Activated naive CD4-positive, alpha-beta T cell treated with anti-CD3 and anti-CD28 coated beads, Interleukin-2, amount 50 U/mL, for 72 hours (primary cell): ENCODE measurements around the gene KCNJ16. TPM values are rescaled to one million over a fixed set of nuclear protein-coding genes. Genes with fewer than 3 reads are reported as not detected.

ENCODE experiments used
- ATAC-seq, 2 donors: fragments of 150-1000 bp; cut with Tn5 transposase; 2 replicates each; pipeline ENCODE4 v1.10.0; 2021; ENCODE audit warnings: mild to moderate bottlenecking in 2 of 2, moderate library complexity in 2 of 2
- DNase-seq, 2 donors: peaks; one replicate each; pipeline ENCODE4 v3.0.0; 2021 to 2022; ENCODE audit warnings: low spot score in 2 of 2
- H3K27ac Mint-ChIP-seq, 2 donors: one replicate each; pipeline ENCODE4 v1.8.0; 2022; ENCODE audit warnings: mild to moderate bottlenecking in 2 of 2, mixed read lengths in 2 of 2
- H3K36me3 Mint-ChIP-seq, 2 donors: one replicate each; pipeline ENCODE4 v1.8.0; 2022; ENCODE audit warnings: mixed read lengths in 2 of 2
- H3K9me3 Mint-ChIP-seq, 2 donors: one replicate each; pipeline ENCODE4 v1.8.0; 2022; ENCODE audit warnings: mixed read lengths in 2 of 2
- total RNA-seq, 2 donors: library from RNA; stranded (reverse); gene quantifications; one replicate each; pipeline ENCODE4 v1.2.3, GENCODE V29; 2022

KCNJ16 gene
- total RNA-seq, 2 donors from 2014 or later: not detected

- H3K9me3 Mint-ChIP-seq: peaks cover 0 to 3% of the 10 kb centered on the region in 2 donors
- no peak overlapping the region for H3K27ac Mint-ChIP-seq
- ATAC-seq (no peak), DNase-seq (no peak)
- no peaks in the 10 kb centered on the region for H3K36me3 Mint-ChIP-seq
These were observed 21.5 kb upstream of the KCNJ16 start for GRCh38 chr17:70053241-70054234.

DNA sequence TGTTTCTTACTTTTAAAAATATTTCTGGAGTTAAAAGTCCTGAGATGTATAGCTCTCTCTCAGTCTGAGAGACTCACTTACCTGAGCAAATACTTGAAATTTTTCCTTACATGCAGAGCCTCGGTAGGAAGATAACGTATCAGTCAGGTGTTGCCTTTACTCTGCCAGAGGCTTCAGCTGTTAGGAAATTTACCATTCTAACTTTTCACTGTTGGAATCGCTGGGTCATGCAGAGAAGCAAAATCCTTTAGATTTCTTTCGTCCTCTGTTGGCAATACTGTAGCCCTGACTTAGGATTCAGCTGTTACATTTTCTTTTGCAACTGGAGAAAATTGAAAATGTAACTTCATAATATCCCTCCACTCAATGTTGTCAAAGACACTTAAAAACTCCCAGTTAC is 20.0 kb upstream of the KCNJ16 start:
- DNase-seq (no peak), ATAC-seq (no peak)
- Mint-ChIP-seq H3K27ac (no peak overlapping the region), H3K36me3 (no peaks in the 10 kb centered on the region), H3K9me3 (peaks cover 0 to 3% of the 10 kb centered on the region in 2 donors)

DNA sequence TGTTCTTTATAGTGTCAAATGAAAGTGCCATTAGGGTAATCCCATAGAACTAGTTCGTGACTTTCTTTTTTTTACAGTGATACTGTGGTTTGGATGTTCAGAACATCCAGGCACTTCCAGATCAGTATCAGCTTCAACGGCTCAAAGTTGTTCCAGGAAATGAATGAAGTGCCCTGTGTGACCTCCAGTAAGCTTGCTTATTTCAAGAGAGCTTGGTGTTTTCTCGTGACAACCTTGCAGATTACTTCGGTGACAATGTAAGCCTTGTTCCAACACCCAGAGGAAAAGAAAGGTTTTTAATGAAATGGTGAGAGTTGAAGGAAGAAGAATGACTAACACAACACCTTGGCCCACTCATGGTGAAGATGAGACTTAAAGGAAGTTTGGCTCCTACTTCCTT is 16.0 kb upstream of the KCNJ16 start:
- Mint-ChIP-seq H3K9me3 (no peaks in the 10 kb centered on the region), H3K27ac (no peak overlapping the region), H3K36me3 (no peaks in the 10 kb centered on the region)
- ATAC-seq (no peak), DNase-seq (no peak)

GRCh38 chr17:70059649-70060048 is 15.4 kb upstream of the KCNJ16 start:
- no peak for DNase-seq
- H3K36me3 Mint-ChIP-seq: no peaks in the 10 kb centered on the region
- no peaks in the 10 kb centered on the region for H3K9me3 Mint-ChIP-seq
- H3K27ac Mint-ChIP-seq: no peak overlapping the region
- no peak for ATAC-seq

- no peak for ATAC-seq
- H3K9me3 Mint-ChIP-seq: no peaks in the 10 kb centered on the region
- no peak for DNase-seq
- no peak overlapping the region for H3K27ac Mint-ChIP-seq
- no peaks in the 10 kb centered on the region for H3K36me3 Mint-ChIP-seq
These were observed 14.6 kb upstream of the KCNJ16 start for GRCh38 chr17:70060415-70060814.

DNA sequence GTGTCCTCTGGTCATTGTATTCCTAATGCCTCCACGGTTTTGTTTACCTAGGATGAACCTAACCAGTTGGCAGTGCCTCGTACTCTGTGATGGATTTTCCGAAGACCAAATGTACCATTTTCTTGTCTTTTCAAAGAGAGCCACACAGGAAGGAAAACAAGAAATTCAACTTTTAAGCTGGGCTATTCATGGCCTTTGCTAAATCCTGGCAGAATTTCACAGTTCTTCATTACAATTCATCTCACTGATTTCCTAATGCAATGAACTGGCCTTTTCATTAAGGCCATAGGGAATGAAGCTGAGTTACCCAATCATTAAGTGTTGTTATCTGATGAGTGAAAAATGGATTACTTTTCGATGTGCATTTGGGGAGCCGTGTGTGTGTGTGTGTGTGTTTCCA is 7.9 kb upstream of the KCNJ16 start:
- H3K9me3 Mint-ChIP-seq: no peaks in the 10 kb centered on the region

DNA sequence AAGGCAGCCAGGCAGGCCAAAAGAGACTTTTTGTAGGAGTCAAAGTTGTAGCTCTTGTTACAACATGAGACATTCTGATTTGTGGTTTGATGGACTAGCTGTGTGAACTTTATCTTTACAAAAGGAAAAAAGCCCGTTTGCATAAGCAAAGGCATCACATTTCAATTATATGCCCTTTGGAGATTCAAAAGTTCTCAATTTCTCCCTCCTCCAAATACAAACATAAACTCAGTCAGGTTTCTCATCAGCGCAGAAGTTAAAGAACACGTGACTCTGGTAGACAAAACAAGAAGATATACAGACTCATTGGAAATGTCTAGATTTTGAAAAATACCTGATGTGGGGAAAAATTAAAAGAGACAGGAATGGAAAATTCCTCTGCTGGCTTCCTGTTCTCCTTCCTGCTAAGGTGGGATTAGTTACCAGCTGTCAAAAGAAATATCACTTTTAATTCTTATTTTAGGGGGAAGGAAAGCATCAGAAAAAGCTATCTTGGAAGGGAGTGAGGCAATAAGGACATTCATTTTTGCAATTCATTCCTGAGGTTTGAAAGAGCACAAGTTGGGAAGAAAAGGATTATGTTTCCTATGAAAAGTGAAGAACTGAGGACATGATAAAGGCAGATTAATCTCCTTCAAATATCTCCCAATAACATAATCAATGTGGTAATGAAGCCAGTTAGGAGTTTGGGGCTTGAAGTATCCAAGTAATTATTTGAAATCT is 4.6 kb upstream of the KCNJ16 start:
- no peak for ATAC-seq

More for the DNA sequence above, 7.9 kb upstream of the KCNJ16 start:
- ATAC-seq (no peak), DNase-seq (no peak)
- no peak overlapping the region for H3K27ac Mint-ChIP-seq
- no peaks in the 10 kb centered on the region for H3K36me3 Mint-ChIP-seq

GRCh38 chr17:70071127-70071526 is 3.9 kb upstream of the KCNJ16 start:
- no peak for ATAC-seq
- DNase-seq: no peak
- Mint-ChIP-seq H3K36me3 (no peaks in the 10 kb centered on the region), H3K9me3 (peaks cover 0 to 4% of the 10 kb centered on the region in 2 donors), H3K27ac (no peak overlapping the region)

More for the DNA sequence above, 4.6 kb upstream of the KCNJ16 start:
- H3K36me3 Mint-ChIP-seq: no peaks in the 10 kb centered on the region
- no peak for DNase-seq
- no peak overlapping the region for H3K27ac Mint-ChIP-seq
- H3K9me3 Mint-ChIP-seq: peaks cover 0 to 4% of the 10 kb centered on the region in 2 donors

GRCh38 chr17:70071620-70072019 is 3.4 kb upstream of the KCNJ16 start:
- peaks cover 0 to 4% of the 10 kb centered on the region in 2 donors for H3K9me3 Mint-ChIP-seq
- no peaks in the 10 kb centered on the region for H3K36me3 Mint-ChIP-seq
- ATAC-seq (no peak), DNase-seq (no peak)
- no peak overlapping the region for H3K27ac Mint-ChIP-seq

GRCh38 chr17:70072546-70073309 is 2.3 kb upstream of the KCNJ16 start:
- ATAC-seq: no peak
- Mint-ChIP-seq H3K36me3 (no peaks in the 10 kb centered on the region), H3K27ac (no peak overlapping the region), H3K9me3 (peaks cover 0 to 4% of the 10 kb centered on the region in 2 donors)
- no peak for DNase-seq

- DNase-seq (no peak), ATAC-seq (no peak)
- no peaks in the 10 kb centered on the region for H3K36me3 Mint-ChIP-seq
- H3K9me3 Mint-ChIP-seq: peaks cover 0 to 4% of the 10 kb centered on the region in 2 donors
- H3K27ac Mint-ChIP-seq: no peak overlapping the region
These were observed 1.7 kb upstream of the KCNJ16 start for GRCh38 chr17:70073310-70073709.

DNA sequence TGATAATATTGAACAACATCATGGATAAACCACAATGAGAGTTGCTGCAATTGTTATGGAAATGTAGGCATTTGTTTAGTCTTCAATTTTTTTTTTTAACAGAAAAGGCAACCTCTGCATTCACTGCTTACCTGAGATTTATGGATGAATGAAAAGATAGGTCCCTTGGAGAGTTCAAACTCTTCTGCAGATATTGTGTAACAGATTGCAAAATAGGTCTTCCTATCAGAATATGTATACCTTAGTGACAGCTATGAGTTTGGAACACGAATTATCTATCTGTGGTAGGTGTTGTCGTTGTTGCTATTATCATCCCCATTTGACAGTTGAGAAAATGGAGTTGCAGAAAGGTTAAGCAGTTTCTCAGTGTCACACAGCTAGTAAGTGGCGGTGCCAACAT is 1.2 kb upstream of the KCNJ16 start:
- Mint-ChIP-seq H3K9me3 (peaks cover 0 to 4% of the 10 kb centered on the region in 2 donors), H3K36me3 (no peaks in the 10 kb centered on the region), H3K27ac (no peak overlapping the region)
- no peak for DNase-seq
- ATAC-seq: no peak

GRCh38 chr17:70074236-70074830 is 692 bp upstream of the KCNJ16 start:
- no peak for ATAC-seq
- no peak for DNase-seq
- H3K36me3 Mint-ChIP-seq: no peaks in the 10 kb centered on the region

DNA sequence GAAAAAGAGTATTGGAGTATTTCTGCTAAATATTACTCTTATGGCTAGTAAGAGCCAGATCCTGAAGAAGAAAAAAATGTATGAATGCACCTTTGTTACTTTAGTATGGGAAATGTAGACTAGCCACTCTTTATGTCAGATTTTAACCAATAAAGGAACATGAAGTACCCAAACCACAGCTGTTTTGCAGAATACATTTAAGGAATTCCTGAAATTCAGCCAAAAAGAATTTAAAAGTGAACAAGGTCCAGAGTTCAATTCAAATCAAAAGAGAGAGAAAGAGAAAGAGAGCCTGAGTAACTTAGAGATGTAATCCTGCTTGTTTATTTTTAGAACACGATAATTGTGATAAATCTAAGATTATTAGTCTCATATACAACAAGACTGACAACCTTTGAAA is 1.2 kb downstream of the KCNJ16 start:
- Mint-ChIP-seq H3K27ac (no peak overlapping the region), H3K36me3 (no peaks in the 10 kb centered on the region), H3K9me3 (peaks cover 0 to 4% of the 10 kb centered on the region in 2 donors)
- no peak for DNase-seq
- no peak for ATAC-seq

More at GRCh38 chr17:70074236-70074830, 692 bp upstream of the KCNJ16 start:
- Mint-ChIP-seq H3K27ac (no peak overlapping the region), H3K9me3 (peaks cover 0 to 4% of the 10 kb centered on the region in 2 donors)

GRCh38 chr17:70076831-70077230 is 1.8 kb downstream of the KCNJ16 start:
- peaks cover 0 to 4% of the 10 kb centered on the region in 2 donors for H3K9me3 Mint-ChIP-seq
- no peak overlapping the region for H3K27ac Mint-ChIP-seq
- ATAC-seq (no peak), DNase-seq (no peak)
- H3K36me3 Mint-ChIP-seq: no peaks in the 10 kb centered on the region

DNA sequence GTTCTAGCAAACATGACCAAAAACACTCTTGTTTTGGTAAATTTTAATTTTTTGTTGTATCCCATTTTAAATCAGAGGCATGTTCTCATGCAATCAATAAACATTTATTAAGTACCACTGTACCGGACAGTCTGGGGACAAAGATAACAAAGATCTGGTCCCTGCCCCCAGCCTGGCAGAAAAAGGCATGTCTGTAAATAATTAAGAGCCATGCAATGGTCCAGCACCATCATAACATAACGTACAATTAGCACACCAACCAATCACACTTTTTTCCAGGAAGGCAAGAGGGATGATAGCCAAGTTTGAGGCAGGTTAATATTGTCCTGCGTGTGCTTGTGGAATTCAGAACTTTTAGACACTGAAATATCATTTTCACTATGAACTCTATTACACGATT is 3.5 kb downstream of the KCNJ16 start:
- DNase-seq: no peak
- Mint-ChIP-seq H3K36me3 (no peaks in the 10 kb centered on the region), H3K27ac (no peak overlapping the region), H3K9me3 (peaks cover 0 to 1% of the 10 kb centered on the region in 2 donors)
- no peak for ATAC-seq
